ENCODE data around the gene CCDC102B. TPM values are rescaled to one million over a fixed set of nuclear protein-coding genes. Genes with fewer than 3 reads are reported as not detected.

Gene CCDC102B
- total RNA-seq, 1 donor from 2014 or later: 8.1 TPM

DNA sequence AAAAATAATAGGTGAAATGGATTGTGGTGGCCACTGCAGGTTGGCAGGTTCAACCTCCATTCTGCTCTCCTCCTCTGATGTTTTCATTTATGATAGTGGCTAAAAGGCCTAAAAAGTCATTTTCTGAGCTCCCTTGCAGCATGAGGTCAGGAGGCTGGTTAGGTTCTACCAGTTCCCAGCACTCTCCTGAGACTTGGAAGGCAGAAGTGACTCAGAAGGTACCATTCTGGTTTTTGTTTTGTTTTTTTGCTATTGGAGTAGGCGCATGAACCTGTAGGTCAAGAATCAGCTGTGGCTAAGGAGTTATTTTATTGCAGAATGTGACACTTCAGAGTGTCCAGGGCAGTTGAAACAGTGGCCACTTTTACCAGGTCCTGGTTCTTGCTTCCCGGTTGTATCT lies 181.9 kb downstream of the CCDC102B start:
- Mint-ChIP-seq H3K27ac (ENCODE audit: unreplicated experiment) (no peak overlapping the region), H3K27me3 (ENCODE audit: low read depth) (no peaks in the 10 kb centered on the region), H3K4me3 (ENCODE audit: unreplicated experiment) (no peak overlapping the region), H3K4me1 (ENCODE audit: low read depth) (peaks cover 6% of the 10 kb centered on the region), H3K36me3 (ENCODE audit: low read depth) (peaks cover 2% of the 10 kb centered on the region), H3K9me3 (ENCODE audit: low read depth) (no peaks in the 10 kb centered on the region)
- TF ChIP-seq, protein P1, sequence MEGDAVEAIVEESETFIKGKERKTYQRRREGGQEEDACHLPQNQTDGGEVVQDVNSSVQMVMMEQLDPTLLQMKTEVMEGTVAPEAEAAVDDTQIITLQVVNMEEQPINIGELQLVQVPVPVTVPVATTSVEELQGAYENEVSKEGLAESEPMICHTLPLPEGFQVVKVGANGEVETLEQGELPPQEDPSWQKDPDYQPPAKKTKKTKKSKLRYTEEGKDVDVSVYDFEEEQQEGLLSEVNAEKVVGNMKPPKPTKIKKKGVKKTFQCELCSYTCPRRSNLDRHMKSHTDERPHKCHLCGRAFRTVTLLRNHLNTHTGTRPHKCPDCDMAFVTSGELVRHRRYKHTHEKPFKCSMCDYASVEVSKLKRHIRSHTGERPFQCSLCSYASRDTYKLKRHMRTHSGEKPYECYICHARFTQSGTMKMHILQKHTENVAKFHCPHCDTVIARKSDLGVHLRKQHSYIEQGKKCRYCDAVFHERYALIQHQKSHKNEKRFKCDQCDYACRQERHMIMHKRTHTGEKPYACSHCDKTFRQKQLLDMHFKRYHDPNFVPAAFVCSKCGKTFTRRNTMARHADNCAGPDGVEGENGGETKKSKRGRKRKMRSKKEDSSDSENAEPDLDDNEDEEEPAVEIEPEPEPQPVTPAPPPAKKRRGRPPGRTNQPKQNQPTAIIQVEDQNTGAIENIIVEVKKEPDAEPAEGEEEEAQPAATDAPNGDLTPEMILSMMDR (IDR thresholded peaks at IDR 0.05): no peak
- DNase-seq (ENCODE audit: low spot score): no peak

DNA sequence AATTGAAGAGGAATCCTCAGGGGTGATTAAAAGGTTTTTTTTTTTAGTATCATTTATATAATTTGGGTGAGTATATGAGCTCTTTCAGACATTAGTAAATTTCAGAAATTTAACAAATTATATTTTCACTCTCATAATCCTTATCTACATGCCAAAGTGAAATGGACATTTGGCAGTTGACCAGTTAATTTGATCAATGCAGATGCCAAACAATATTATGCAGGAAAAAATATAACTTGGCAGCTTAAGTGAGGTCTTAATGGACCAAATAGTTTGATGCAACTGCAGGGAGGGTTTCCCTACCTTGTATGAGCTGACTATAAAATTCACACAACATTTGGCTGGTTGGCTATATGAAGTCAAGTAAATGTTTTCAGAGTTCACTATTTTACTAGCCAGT lies 185.2 kb downstream of the CCDC102B start:
- no peak overlapping the region for H3K4me3 Mint-ChIP-seq (ENCODE audit: unreplicated experiment)
- no peaks in the 10 kb centered on the region for H3K27me3 Mint-ChIP-seq (ENCODE audit: low read depth)
- H3K27ac Mint-ChIP-seq (ENCODE audit: unreplicated experiment): no peak overlapping the region
- TF ChIP-seq, protein P1 (IDR thresholded peaks at IDR 0.05): no peak
- no peak for DNase-seq (ENCODE audit: low spot score)
- H3K36me3 Mint-ChIP-seq (ENCODE audit: low read depth): peaks cover 6% of the 10 kb centered on the region
- H3K9me3 Mint-ChIP-seq (ENCODE audit: low read depth): peaks cover 15% of the 10 kb centered on the region
- H3K4me1 Mint-ChIP-seq (ENCODE audit: low read depth): peaks cover 6% of the 10 kb centered on the region

DNA sequence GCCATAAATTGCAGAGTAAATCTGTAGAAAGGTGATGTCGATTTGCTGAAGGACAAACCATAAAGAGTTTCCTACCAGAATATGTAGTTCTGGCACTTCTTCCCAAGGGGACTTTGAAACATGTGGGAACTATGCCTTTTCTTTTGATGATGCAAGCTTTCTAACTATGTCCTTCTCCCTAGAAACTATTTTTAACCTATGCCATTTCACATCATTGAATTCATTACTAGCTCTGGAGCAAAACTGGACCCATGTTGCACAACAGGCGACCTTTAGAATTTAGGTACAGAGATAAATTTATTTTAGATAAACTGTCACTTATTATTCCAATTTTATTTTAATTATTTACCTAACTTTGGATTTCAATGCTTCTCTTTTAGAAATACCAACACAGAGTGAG lies 186.5 kb downstream of the CCDC102B start:
- Mint-ChIP-seq H3K9me3 (ENCODE audit: low read depth) (peaks cover 16% of the 10 kb centered on the region), H3K27ac (ENCODE audit: unreplicated experiment) (no peak overlapping the region), H3K36me3 (ENCODE audit: low read depth) (peaks cover 6% of the 10 kb centered on the region), H3K27me3 (ENCODE audit: low read depth) (no peaks in the 10 kb centered on the region), H3K4me1 (ENCODE audit: low read depth) (peaks cover 6% of the 10 kb centered on the region), H3K4me3 (ENCODE audit: unreplicated experiment) (no peak overlapping the region)
- no peak for DNase-seq (ENCODE audit: low spot score)
- TF ChIP-seq, protein P1 (IDR thresholded peaks at IDR 0.05): no peak

DNA sequence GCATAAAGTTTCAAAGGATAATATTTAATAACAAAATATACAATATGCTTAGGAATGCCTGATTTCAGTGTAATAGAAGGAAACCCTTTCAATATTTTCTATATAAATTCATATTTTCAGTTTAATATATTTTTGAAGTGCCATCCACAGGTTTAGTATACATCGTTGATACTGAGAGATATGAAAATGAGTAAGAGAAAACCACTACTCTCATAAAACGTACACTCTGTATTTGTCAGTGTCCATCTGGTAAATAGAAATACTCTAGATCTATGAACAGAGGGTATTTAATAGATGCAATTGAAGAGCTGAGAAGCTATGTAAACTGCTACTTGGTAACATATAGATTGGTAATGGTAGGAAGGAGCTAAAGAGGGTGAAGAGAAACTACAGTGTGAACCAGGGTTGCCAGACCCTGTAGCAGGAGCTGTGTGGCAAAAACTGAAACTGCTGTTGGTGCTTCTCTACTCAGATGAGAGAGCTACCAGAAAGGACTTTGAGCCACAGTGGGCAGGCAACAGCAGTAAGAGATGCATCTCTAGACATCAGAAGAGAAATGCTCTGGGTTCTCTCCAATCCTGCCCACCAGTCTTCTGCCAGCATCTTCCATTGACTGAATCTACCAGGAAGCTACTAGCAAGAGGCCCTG lies 187.4 kb downstream of the CCDC102B start:
- no peak overlapping the region for H3K4me3 Mint-ChIP-seq (ENCODE audit: unreplicated experiment)
- H3K4me1 Mint-ChIP-seq (ENCODE audit: low read depth): peaks cover 6% of the 10 kb centered on the region
- peaks cover 16% of the 10 kb centered on the region for H3K9me3 Mint-ChIP-seq (ENCODE audit: low read depth)
- H3K36me3 Mint-ChIP-seq (ENCODE audit: low read depth): peaks cover 6% of the 10 kb centered on the region
- TF ChIP-seq, protein P1 (IDR thresholded peaks at IDR 0.05): no peak
- no peaks in the 10 kb centered on the region for H3K27me3 Mint-ChIP-seq (ENCODE audit: low read depth)
- H3K27ac Mint-ChIP-seq (ENCODE audit: unreplicated experiment): no peak overlapping the region
- no peak for DNase-seq (ENCODE audit: low spot score)

DNA sequence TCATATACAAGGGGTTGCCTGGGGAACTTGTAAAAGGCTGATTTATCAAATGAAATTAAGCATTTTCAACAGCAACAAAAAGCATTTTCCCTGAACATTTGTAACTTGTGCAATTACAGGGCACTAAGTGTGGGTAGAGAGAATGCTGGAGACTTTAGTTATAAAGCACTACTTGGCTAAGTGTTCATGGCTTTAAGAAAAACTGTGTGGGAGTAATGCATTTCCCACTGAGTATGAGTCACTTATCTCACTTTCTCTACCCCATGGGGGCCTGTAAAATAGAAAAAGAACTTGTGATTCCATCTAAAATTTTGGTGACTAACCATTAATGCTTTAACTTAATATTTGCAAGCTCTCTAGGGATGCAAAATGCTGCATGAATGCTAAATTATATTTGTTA lies 193.4 kb downstream of the CCDC102B start:
- H3K36me3 Mint-ChIP-seq (ENCODE audit: low read depth): peaks cover 4% of the 10 kb centered on the region
- H3K4me1 Mint-ChIP-seq (ENCODE audit: low read depth): peaks cover 8% of the 10 kb centered on the region
- TF ChIP-seq, protein P1 (IDR thresholded peaks at IDR 0.05): no peak
- DNase-seq (ENCODE audit: low spot score): no peak
- no peaks in the 10 kb centered on the region for H3K27me3 Mint-ChIP-seq (ENCODE audit: low read depth)
- no peak overlapping the region for H3K27ac Mint-ChIP-seq (ENCODE audit: unreplicated experiment)
- no peak overlapping the region for H3K4me3 Mint-ChIP-seq (ENCODE audit: unreplicated experiment)
- H3K9me3 Mint-ChIP-seq (ENCODE audit: low read depth): peaks cover 22% of the 10 kb centered on the region
